Epithelial cell of proximal tubule (primary cell): Measurements from ENCODE around the gene TEX261. TPM values are rescaled to one million over a fixed set of nuclear protein-coding genes. Genes with fewer than 3 reads are reported as not detected.
A peak's percentile ranks its signal among the peaks of the same experiment; 100 is the strongest.
"Not testable (repeated sequence)": the region's sequence is repeated elsewhere in the genome, so short reads cannot be mapped to it uniquely, and the experiment has no call there.

ENCODE experiments used
- DNase-seq: peaks from one replicate; pipeline ENCODE4 v3.0.0-alpha.2; 2011; ENCODE audit warnings: low read depth
- H3K4me3 ChIP-seq: 2 replicates; pipeline ENCODE4 v1.5.1; 2011; ENCODE audit warnings: low read depth, mild to moderate bottlenecking, low read length
- total RNA-seq: library from RNA; depleted of rRNA; stranded (reverse); fragments of >200 nt; gene quantifications from 2 replicates; pipeline ENCODE4 v1.2.3, GENCODE V29; 2015
- TF ChIP-seq, protein P1 (sequence below): conservative IDR thresholded peaks from 2 replicates; pipeline ENCODE4 v1.5.1; 2012; ENCODE audit warnings: low read depth, mild to moderate bottlenecking, low read length

The TEX261 gene
- 12.3 and 39.6 TPM in 2 replicates for total RNA-seq

DNA sequence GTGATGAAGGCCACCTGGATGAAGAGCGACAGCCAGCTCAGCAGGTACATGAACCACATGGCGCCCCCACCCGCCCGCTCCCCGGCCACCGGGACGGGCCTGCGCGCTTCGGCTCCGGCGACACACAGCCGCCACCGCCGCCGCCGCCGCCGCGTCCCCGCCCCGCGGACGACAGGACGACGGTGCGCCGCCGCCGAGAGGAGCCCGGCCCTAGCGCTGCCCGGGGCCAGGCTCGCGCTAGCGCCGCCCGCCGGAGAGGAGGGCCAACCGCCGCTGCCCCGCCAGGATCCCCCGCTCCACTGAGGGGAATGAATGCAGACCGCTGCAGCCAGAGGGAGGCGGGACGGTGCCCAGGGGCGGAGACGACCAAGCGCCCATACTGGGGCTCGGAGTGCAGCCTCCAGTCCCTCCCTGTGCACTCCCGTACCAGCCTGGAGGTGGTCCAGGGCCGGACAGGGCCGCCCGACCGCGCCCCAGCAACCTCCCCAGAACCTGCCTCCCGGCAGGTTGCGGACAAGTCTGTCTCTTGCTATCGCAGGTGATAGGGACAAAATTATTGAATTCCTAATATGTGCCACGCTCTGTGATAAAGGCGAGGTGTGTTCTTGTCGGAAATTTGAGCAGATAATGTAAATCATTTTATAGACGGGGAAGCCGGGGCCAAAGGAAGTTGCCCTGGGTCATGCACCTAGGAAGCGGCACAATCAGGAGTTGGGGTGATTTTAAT lies at the start of gene TEX261:
TSS of gene TEX261 (minus strand) at position 175 of the 727 bp plus-strand sequence. CDS start at position 59, 116 bp downstream.
- peak within 1 kb of the TSS; percentile 89 for H3K4me3 ChIP-seq
- TF ChIP-seq, protein P1, sequence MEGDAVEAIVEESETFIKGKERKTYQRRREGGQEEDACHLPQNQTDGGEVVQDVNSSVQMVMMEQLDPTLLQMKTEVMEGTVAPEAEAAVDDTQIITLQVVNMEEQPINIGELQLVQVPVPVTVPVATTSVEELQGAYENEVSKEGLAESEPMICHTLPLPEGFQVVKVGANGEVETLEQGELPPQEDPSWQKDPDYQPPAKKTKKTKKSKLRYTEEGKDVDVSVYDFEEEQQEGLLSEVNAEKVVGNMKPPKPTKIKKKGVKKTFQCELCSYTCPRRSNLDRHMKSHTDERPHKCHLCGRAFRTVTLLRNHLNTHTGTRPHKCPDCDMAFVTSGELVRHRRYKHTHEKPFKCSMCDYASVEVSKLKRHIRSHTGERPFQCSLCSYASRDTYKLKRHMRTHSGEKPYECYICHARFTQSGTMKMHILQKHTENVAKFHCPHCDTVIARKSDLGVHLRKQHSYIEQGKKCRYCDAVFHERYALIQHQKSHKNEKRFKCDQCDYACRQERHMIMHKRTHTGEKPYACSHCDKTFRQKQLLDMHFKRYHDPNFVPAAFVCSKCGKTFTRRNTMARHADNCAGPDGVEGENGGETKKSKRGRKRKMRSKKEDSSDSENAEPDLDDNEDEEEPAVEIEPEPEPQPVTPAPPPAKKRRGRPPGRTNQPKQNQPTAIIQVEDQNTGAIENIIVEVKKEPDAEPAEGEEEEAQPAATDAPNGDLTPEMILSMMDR: peak; percentile 57
- DNase-seq: no peak

DNA sequence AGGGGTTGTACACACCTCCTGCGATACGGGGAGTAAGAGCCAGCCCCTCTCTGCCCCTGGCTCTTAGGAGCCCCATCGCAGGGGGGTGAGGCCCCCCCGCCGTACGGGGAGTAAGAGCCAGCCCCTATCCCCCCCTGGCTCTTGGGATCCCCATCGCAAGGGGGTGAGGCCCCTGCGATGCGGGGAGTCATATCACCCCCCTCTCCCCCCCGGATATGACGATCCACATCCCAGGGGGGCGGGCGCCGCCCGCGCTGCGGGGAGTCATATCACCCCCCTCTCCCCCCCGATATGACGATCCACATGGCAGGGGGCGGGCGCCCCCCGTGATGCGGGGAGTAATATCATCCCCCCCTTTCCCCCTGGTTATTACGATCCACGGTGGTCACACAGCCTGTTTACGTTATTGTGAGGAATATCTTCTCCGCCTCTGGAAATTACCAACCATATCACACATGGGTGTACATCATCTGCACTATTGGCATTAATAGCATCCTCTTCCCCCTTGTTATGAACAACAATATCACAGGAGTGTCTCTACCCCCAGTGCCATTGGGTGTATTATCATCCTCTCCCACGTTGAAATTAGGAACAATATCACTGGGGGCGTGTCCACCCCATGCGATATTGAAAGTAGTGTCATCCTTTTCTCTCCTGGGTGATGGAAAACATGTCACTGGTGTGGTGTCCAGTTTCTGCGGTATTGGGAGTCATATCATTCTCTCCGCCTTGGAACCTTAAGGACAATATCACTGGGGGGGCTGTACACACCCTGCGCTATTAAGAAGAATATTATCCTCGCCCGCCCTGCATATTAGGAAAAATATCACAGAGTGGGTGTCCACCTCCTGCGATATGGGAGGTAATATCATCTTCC lies 49.1 kb upstream of the TEX261 start:
- no peak overlapping the region for H3K4me3 ChIP-seq
- TF ChIP-seq, protein P1: no peak
- no peak for DNase-seq

DNA sequence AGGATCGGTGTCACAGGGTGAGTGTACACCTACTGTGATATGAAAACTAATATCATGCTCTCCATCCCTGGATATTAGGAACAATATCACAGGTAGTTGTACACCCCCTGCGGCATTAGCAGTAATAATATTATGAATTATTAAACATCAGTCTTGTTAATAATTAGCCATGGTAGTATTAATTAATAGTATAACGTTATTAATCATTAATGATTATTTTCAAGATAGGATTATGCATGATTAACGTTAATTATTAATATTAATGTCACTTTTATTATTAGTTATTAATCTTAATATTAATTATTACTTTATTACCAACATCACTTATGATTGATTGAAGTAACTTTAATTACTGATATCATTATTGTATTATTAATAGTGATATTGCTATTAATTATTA lies 47.6 kb upstream of the TEX261 start:
- no peak overlapping the region for H3K4me3 ChIP-seq
- DNase-seq: no peak
- TF ChIP-seq, protein P1: no peak

DNA sequence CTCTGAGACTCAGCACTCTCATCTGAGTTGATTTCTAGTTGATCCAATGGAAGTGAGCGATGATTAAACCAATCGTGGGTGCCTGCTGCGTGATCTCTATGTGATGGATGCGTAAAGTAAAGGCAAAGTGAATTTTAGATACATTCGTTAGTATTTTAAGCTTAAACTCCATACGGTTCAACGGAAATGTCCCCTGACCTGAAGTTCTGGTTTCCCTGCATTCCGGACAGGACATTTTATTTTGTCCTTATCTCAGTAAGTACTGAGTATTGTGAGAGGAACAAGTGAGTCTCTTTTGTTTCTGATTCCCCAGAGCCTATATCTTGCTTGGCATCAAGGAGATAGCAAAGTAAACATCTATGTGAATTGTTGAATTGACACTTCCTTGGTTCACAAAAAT lies 41.6 kb upstream of the TEX261 start:
- DNase-seq, H3K4me3 ChIP-seq: not testable (repeated sequence)

DNA sequence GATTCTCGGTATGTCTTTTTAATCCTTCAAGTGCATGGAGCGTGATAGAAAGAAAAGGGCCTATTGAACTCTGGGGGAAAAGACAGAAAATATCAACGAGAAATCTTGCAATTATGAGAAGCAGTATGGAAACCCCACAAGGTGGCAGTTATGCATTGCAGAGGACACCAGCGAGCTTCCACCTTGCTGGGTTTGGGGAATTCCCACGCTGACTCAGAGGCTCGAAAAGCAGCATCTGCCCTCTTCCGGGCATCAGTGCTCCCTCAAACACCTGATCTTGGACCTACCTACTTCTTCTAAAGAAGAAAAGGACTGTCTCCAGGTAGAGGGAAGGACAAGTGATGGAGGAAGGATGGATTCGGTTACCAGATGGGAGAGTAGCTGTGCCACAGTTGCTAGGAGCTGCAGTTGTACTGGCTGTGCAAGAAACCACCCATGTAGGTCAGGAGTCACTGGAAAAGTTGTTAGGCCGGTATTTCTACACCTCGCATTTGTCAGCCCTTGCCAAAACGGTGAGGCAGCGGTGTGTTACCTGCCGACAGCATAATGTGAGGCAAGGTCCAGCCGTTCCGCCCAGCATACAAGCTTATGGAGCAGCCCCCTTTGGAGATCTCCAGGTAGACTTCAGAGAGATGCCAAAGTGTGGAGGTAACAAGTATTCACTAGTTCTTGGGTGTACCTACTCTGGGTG lies 29.0 kb upstream of the TEX261 start:
- not testable (repeated sequence) for DNase-seq, H3K4me3 ChIP-seq
- TF ChIP-seq, protein P1: peak; percentile 31

DNA sequence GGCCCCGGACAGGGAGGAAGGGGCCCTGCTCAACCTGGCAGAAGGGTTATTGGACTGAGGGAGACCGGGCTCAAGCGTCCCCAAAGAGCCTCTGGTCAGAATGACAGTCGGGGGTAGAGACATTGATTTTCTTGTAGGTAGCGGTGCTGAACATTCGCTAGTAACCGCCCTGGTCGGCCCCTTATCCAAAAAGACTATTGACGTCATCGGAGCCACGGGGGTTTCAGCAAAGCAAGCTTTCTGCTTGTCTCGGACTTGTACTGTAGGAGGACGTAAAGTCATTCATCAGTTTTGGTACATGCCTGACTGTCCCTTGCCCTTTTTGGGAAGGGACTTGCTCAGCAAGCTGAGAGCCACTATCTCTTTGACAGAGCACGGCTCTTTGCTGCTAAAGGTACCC lies 26.7 kb upstream of the TEX261 start:
- H3K4me3 ChIP-seq, DNase-seq: not testable (repeated sequence)

DNA sequence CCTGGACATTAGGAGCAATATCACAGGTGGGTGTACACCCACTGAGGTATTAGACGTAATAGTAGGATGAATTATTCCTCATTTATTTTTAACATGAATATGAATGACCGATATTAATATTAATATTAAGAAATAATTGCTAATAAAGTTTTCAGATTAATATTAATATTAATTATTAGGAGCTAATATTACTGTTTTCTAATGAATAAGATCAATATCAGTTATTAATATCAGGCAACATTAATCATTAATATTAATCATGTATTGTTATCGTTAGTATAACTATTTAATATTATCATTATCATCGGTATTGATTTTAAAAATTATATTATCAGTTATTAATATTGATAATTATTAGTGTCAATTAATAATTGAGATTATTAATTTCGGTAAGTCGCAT lies 25.3 kb upstream of the TEX261 start:
- not testable (repeated sequence) for DNase-seq, H3K4me3 ChIP-seq

DNA sequence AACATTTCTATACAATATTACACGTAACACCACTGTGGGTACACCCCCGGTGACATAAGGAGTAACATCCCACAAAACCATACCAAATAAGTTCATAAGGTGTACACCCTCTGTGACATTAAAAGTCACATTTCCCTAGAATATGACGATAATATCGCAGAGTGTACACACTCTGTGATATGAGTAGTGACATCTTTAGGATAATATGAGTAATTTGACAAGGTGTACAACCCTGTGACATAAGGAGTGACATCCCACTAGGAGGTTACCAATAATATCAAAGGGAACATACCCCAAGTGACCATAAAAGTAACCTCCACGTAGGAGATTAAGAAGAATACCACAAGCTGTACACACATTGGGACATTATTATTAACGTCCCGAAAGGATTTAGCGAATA lies 24.0 kb upstream of the TEX261 start:
- TF ChIP-seq, protein P1: no peak

DNA sequence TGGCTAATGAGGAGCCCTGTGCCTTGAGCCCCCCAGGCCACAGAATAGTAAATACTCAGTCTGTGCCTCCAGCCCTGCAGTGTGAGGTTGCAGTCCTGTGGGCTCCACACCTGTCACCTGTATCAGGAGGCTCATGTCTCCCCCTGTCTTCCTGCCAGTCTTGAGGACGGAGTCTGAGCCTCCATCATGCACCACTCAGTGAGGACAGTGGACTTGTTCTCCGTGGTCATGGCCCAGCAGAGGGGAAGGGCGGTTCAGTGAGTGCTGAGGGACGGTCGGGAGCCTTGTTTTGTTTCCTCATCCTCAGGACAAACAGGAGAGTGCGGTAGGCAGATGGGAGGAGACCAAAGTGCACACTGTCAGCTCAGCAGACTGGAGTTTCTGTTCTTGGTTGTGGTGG lies 17.1 kb upstream of the TEX261 start:
- H3K4me3 ChIP-seq, DNase-seq: not testable (repeated sequence)

More for the DNA sequence above, 24.0 kb upstream of the TEX261 start:
- H3K4me3 ChIP-seq: no peak overlapping the region
- no peak for DNase-seq
